ENCODE results near the gene ASIC5. TPM values are rescaled to one million over a fixed set of nuclear protein-coding genes. Genes with fewer than 3 reads are reported as not detected.

ASIC5 gene
- total RNA-seq (0.20 TPM in 1 of 2 replicates, not detected in the other), polyA plus RNA-seq (not detected in 2 replicates)

DNA sequence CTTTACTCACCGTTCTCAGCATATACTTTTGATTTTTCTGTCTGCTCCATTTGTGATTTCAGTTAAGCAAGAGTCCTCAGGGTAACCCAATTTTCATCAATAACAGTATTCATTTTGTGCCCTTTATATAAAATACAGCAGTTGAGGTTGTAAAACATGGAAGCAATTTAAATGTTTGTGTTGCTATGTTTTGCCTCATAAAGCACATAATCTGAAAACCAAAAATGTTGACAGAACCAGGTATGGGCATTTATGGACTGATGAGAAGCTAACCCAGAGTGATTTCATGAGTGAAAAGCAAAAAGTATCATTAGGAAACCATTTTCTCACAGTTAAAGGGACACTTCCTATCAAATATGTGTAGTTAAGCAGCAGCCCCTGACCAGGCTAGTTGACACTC, at the start of gene ASIC5:
TSS of gene ASIC5 (minus strand) at position 101 of the 400 bp plus-strand sequence. CDS start at position 50, 51 bp downstream.
- no peak within 1 kb of the TSS for H3K4me2 ChIP-seq
- H3K79me2 ChIP-seq, result no peaks in the 10 kb centered on the region
- TF ChIP-seq, protein P1, sequence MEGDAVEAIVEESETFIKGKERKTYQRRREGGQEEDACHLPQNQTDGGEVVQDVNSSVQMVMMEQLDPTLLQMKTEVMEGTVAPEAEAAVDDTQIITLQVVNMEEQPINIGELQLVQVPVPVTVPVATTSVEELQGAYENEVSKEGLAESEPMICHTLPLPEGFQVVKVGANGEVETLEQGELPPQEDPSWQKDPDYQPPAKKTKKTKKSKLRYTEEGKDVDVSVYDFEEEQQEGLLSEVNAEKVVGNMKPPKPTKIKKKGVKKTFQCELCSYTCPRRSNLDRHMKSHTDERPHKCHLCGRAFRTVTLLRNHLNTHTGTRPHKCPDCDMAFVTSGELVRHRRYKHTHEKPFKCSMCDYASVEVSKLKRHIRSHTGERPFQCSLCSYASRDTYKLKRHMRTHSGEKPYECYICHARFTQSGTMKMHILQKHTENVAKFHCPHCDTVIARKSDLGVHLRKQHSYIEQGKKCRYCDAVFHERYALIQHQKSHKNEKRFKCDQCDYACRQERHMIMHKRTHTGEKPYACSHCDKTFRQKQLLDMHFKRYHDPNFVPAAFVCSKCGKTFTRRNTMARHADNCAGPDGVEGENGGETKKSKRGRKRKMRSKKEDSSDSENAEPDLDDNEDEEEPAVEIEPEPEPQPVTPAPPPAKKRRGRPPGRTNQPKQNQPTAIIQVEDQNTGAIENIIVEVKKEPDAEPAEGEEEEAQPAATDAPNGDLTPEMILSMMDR (IDR thresholded peaks at IDR 0.05; ENCODE audit: poor library complexity), result no peak
- TF ChIP-seq EZH2phosphoT487 (IDR thresholded peaks at IDR 0.05; ENCODE audit: low read depth, severe bottlenecking, unreplicated experiment), result no peak
- TF ChIP-seq EZH2 (IDR thresholded peaks at IDR 0.05; ENCODE audit: borderline replicate concordance), result no peak
- no peak within 1 kb of the TSS for H2AFZ ChIP-seq
- no peaks in the 10 kb centered on the region for H4K20me1 ChIP-seq (ENCODE audit: insufficient read depth, poor library complexity, severe bottlenecking)
- no peaks in the 10 kb centered on the region for H3K36me3 ChIP-seq (replicated peaks; ENCODE audit: insufficient read depth, low read depth)
- no peak for DNase-seq (ENCODE audit: low spot score)
- 37% methylated on average over 1 of the region's 1 CpG for WGBS (ENCODE audit: low lambda C conversion rate, missing lambda C conversion rate)
- H3K9me3 ChIP-seq (ENCODE audit: low read depth), result no peaks in the 10 kb centered on the region
- no peaks in the 10 kb centered on the region for H3K9me2 ChIP-seq (replicated peaks; ENCODE audit: insufficient read depth)
- no peak within 1 kb of the TSS for H3K4me3 ChIP-seq
- peaks cover 4% of the 10 kb centered on the region for H3K4me1 ChIP-seq (ENCODE audit: insufficient read depth)
- no peak within 1 kb of the TSS for H3K27ac ChIP-seq
- H3K27me3 ChIP-seq, result no peaks in the 10 kb centered on the region

- peak overlapping the region; percentile 5 for H3K4me2 ChIP-seq
- WGBS (ENCODE audit: low lambda C conversion rate, missing lambda C conversion rate), result 33% methylated on average over 5 of the region's 5 CpGs
Observed at GRCh38 chr4:155914782-155915181, 48.7 kb upstream of the ASIC5 start.

GRCh38 chr4:155911905-155912304, 45.8 kb upstream of the ASIC5 start:
- Histone ChIP-seq H2AFZ (no peak overlapping the region), H3K79me2 (no peaks in the 10 kb centered on the region), H3K27ac (no peak overlapping the region), H3K9me2 (replicated peaks; ENCODE audit: insufficient read depth) (no peaks in the 10 kb centered on the region), H3K4me2 (no peak overlapping the region), H3K9me3 (ENCODE audit: low read depth) (no peaks in the 10 kb centered on the region), H4K20me1 (ENCODE audit: insufficient read depth, poor library complexity, severe bottlenecking) (no peaks in the 10 kb centered on the region), H3K36me3 (replicated peaks; ENCODE audit: insufficient read depth, low read depth) (no peaks in the 10 kb centered on the region), H3K4me1 (ENCODE audit: insufficient read depth) (peaks cover 11% of the 10 kb centered on the region), H3K27me3 (no peaks in the 10 kb centered on the region), H3K4me3 (no peak overlapping the region)
- TF ChIP-seq EZH2 (IDR thresholded peaks at IDR 0.05; ENCODE audit: borderline replicate concordance), result no peak
- WGBS (ENCODE audit: low lambda C conversion rate, missing lambda C conversion rate), result 78% methylated on average over 1 of the region's 1 CpG
- DNase-seq (ENCODE audit: low spot score), result no peak

More at GRCh38 chr4:155914782-155915181, 48.7 kb upstream of the ASIC5 start:
- TF ChIP-seq EZH2phosphoT487 (IDR thresholded peaks at IDR 0.05; ENCODE audit: low read depth, severe bottlenecking, unreplicated experiment) (no peak), EZH2 (IDR thresholded peaks at IDR 0.05; ENCODE audit: borderline replicate concordance) (no peak)
- TF ChIP-seq, protein P1 (IDR thresholded peaks at IDR 0.05; ENCODE audit: poor library complexity), result no peak
- DNase-seq (ENCODE audit: low spot score), result no peak
- no peaks in the 10 kb centered on the region for H3K4me1 ChIP-seq (ENCODE audit: insufficient read depth)
- H3K4me3 ChIP-seq, result no peak overlapping the region
- H2AFZ ChIP-seq, result peak overlapping the region; percentile 4
- H3K79me2 ChIP-seq, result no peaks in the 10 kb centered on the region
- H4K20me1 ChIP-seq (ENCODE audit: insufficient read depth, poor library complexity, severe bottlenecking), result no peaks in the 10 kb centered on the region
- no peak overlapping the region for H3K27ac ChIP-seq
- H3K36me3 ChIP-seq (replicated peaks; ENCODE audit: insufficient read depth, low read depth), result no peaks in the 10 kb centered on the region
- no peaks in the 10 kb centered on the region for H3K27me3 ChIP-seq
- no peaks in the 10 kb centered on the region for H3K9me2 ChIP-seq (replicated peaks; ENCODE audit: insufficient read depth)
- no peaks in the 10 kb centered on the region for H3K9me3 ChIP-seq (ENCODE audit: low read depth)

DNA sequence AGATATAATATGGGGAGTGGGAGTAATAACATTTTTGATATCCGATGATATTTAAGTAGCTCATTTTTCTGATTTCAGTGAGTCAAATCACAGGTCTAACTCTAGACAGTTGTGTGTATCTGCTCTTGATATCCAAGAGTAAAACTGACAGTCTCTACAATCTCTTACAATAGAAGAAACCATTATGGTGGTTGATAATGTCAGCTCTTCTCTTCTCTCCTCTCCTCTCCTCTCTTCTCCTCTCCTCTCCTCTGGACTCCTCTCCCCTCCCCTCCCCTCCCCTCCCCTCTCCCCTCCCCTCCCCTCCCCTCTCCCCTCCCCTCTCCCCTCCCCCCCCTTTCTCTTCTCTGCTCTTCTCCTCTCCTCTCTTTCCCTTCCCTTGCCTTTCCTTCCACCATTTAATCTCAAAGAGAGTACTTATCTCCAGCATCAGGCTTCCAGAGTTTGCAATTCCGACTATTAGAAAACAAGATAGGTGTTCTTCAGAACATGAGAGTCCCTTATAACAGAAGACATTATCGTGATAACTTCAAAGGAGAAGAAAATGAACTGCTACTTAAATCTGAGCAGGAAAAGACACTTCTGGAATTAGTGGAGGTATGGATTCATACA, 43.6 kb upstream of the ASIC5 start:
- Histone ChIP-seq H3K27me3 (no peaks in the 10 kb centered on the region), H4K20me1 (ENCODE audit: insufficient read depth, poor library complexity, severe bottlenecking) (no peaks in the 10 kb centered on the region), H3K4me3 (no peak overlapping the region), H3K36me3 (replicated peaks; ENCODE audit: insufficient read depth, low read depth) (no peaks in the 10 kb centered on the region), H3K79me2 (peaks cover 5% of the 10 kb centered on the region), H3K4me2 (no peak overlapping the region), H3K27ac (no peak overlapping the region), H2AFZ (no peak overlapping the region), H3K9me3 (ENCODE audit: low read depth) (no peaks in the 10 kb centered on the region), H3K9me2 (replicated peaks; ENCODE audit: insufficient read depth) (no peaks in the 10 kb centered on the region), H3K4me1 (ENCODE audit: insufficient read depth) (peaks cover 11% of the 10 kb centered on the region)
- DNase-seq (ENCODE audit: low spot score), result no peak
- TF ChIP-seq EZH2 (IDR thresholded peaks at IDR 0.05; ENCODE audit: borderline replicate concordance), result no peak
- TF ChIP-seq, protein P1 (IDR thresholded peaks at IDR 0.05; ENCODE audit: poor library complexity), result no peak
- WGBS (ENCODE audit: low lambda C conversion rate, missing lambda C conversion rate), result 86% methylated on average over 3 of the region's 3 CpGs

All from hepatocyte (in vitro differentiated cells).